CD14-positive monocyte (primary cell): ENCODE data around the gene SLC27A2. TPM values are rescaled to one million over a fixed set of nuclear protein-coding genes. Genes with fewer than 3 reads are reported as not detected.

Source experiments
- DNase-seq, 3 donors: peaks; one replicate each; pipeline ENCODE4 v3.0.0-alpha.2; 2011 to 2022
- H2AFZ ChIP-seq: 2 replicates; pipeline ENCODE4 v1.6.0; 2012; ENCODE audit warnings: mild to moderate bottlenecking, low read depth, low read length, inconsistent platforms; ENCODE audit not compliant: insufficient read depth, poor library complexity, severe bottlenecking
- H3K27ac ChIP-seq, 2 donors: 1 replicate in 1 of 2; 2 replicates in 1 of 2; pipeline ENCODE4 v1.5.1; 2012 to 2013; ENCODE audit warnings: low read length in 2 of 2, control low read depth in 1 of 2, inconsistent platforms in 1 of 2, low read depth in 1 of 2, mild to moderate bottlenecking in 1 of 2
- H3K27me3 ChIP-seq, 2 donors: one replicate each; pipeline versions ENCODE4 v1.6.0 to v1.6.1; 2011 to 2013; ENCODE audit warnings: low read length in 2 of 2; ENCODE audit not compliant: control insufficient read depth in 2 of 2, insufficient read depth in 2 of 2
- H3K36me3 ChIP-seq, 2 donors: replicated peaks in 1 of 2; 1 replicate in 1 of 2; 2 replicates in 1 of 2; pipeline versions ENCODE4 v1.5.1 to v1.6.1; 2012 to 2013; ENCODE audit warnings: low read length in 2 of 2, control low read depth in 1 of 2, inconsistent platforms in 1 of 2, mild to moderate bottlenecking in 1 of 2; ENCODE audit not compliant: insufficient read depth in 2 of 2, control insufficient read depth in 1 of 2
- H3K4me1 ChIP-seq, 2 donors: 1 replicate in 1 of 2; 2 replicates in 1 of 2; pipeline versions ENCODE4 v1.5.1 to v1.6.1; 2012 to 2013; ENCODE audit warnings: low read length in 2 of 2, control low read depth in 1 of 2, inconsistent platforms in 1 of 2, mild to moderate bottlenecking in 1 of 2, moderate library complexity in 1 of 2; ENCODE audit not compliant: insufficient read depth in 2 of 2, control insufficient read depth in 1 of 2
- H3K4me2 ChIP-seq: replicated peaks from 2 replicates; pipeline ENCODE3; 2012; ENCODE audit warnings: low read length, moderate library complexity, mild to moderate bottlenecking; ENCODE audit not compliant: poor library complexity, severe bottlenecking; ENCODE audit errors: extremely low read depth
- H3K4me3 ChIP-seq, 3 experiments: fragments of 200-600 bp in 1 of 3; sonication (generic) in 1 of 3; replicated peaks in 1 of 3; 1 replicate in 2 of 3; 2 replicates in 1 of 3; pipeline ENCODE4 v1.5.1; 2011 to 2013; ENCODE audit warnings: low read length in 3 of 3, mild to moderate bottlenecking in 3 of 3, control low read depth in 2 of 3, low read depth in 2 of 3, inconsistent platforms in 1 of 3, moderate library complexity in 1 of 3
- H3K79me2 ChIP-seq: 2 replicates; pipeline ENCODE4 v1.6.0; 2012; ENCODE audit warnings: mild to moderate bottlenecking, control low read depth, inconsistent platforms, low read length, moderate library complexity; ENCODE audit not compliant: insufficient read depth
- H3K9ac ChIP-seq: 2 replicates; pipeline ENCODE4 v1.6.0; 2017; ENCODE audit warnings: low read length, mild to moderate bottlenecking; ENCODE audit not compliant: insufficient read depth, poor library complexity, severe bottlenecking
- H3K9me3 ChIP-seq, 2 donors: replicated peaks in 1 of 2; 1 replicate in 1 of 2; 2 replicates in 1 of 2; pipeline versions ENCODE4 v1.5.1 to v1.6.1; 2012 to 2013; ENCODE audit warnings: low read length in 2 of 2, control low read depth in 1 of 2; ENCODE audit not compliant: control insufficient read depth in 1 of 2, insufficient read depth in 1 of 2
- H4K20me1 ChIP-seq: 2 replicates; pipeline ENCODE4 v1.6.0; 2012; ENCODE audit warnings: mild to moderate bottlenecking, low read length, control low read depth, moderate library complexity; ENCODE audit not compliant: insufficient read depth
- H3K27ac Mint-ChIP-seq, 7 donors: one replicate each; pipeline ENCODE4 v1.8.0; 2020; ENCODE audit warnings: mild to moderate bottlenecking in 7 of 7, mixed read lengths in 7 of 7, moderate library complexity in 6 of 7, inconsistent platforms in 2 of 7
- H3K27me3 Mint-ChIP-seq, 3 donors: one replicate each; pipeline ENCODE4 v1.8.0; 2021 to 2022; ENCODE audit warnings: low read depth in 3 of 3, mild to moderate bottlenecking in 3 of 3, mixed read lengths in 3 of 3, moderate library complexity in 3 of 3, inconsistent platforms in 1 of 3
- H3K36me3 Mint-ChIP-seq, 2 donors: one replicate each; pipeline ENCODE4 v1.8.0; 2020; ENCODE audit warnings: mixed read lengths in 2 of 2, inconsistent platforms in 1 of 2, mild to moderate bottlenecking in 1 of 2
- H3K4me1 Mint-ChIP-seq: one replicate; pipeline ENCODE4 v1.8.0; 2020; ENCODE audit warnings: mild to moderate bottlenecking, mixed read lengths
- H3K4me3 Mint-ChIP-seq, 2 donors: one replicate each; pipeline ENCODE4 v1.8.0; 2020; ENCODE audit warnings: mild to moderate bottlenecking in 2 of 2, mixed read lengths in 2 of 2, moderate library complexity in 1 of 2
- H3K9me3 Mint-ChIP-seq, 7 donors: one replicate each; pipeline ENCODE4 v1.8.0; 2020 to 2022; ENCODE audit warnings: mixed read lengths in 7 of 7, mild to moderate bottlenecking in 6 of 7, moderate library complexity in 6 of 7, inconsistent platforms in 2 of 7
- WGBS: methylation state at CpG from one replicate; pipeline ENCODE4 v1.1.5; 2013; ENCODE audit warnings: missing lambda C conversion rate; ENCODE audit not compliant: insufficient coverage; 5-methylcytosine and 5-hydroxymethylcytosine counted together
- intact Hi-C, 2 donors: fragments of 100-400 bp; cut with micrococcal nuclease; formaldehyde crosslinking; loops; one replicate each; pipeline versions ENCODE4 v1.15.0 to v1.15.1; 2023
- polyA plus RNA-seq, 3 donors: library from polyadenylated mRNA; depleted of rRNA in 1 of 3; unstranded in 2 of 3; stranded (reverse) in 1 of 3; fragments of 300-500 nt in 2 of 3; fragments of >200 nt in 1 of 3; fragmentation: Illumina TruSeq in 2 of 3; gene quantifications; 1 replicate in 2 of 3; 2 replicates in 1 of 3; pipeline ENCODE4 v1.2.3, GENCODE V29; 2012 to 2021
- TF ChIP-seq, protein P1 (sequence below): fragments of 200-600 bp; IDR thresholded peaks from one replicate; pipeline ENCODE4 v1.8.0; 2022; ENCODE audit warnings: antibody characterized with exemption, mild to moderate bottlenecking

SLC27A2 gene
- polyA plus RNA-seq, 3 donors = 0.13 TPM; not detected in 2

DNA sequence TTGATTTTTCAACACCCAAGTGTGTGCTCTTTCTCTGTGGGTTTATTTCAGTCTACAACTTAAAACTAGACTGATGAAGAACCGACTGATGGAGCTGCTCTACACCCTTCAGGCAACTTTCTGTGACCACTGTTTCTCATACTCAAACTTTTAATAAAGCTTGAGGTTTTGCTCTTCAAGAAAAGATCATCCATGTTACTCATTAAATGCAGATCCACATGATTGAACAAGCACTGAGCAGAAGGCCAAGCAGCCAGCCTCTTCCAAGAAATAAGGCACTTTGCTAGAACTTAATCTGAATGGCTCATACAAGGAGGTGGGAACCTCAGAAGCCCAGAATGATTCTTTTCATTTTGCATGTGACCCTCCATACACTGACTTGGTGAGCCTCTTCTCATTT lies 8.7 kb downstream of the SLC27A2 start:
- Mint-ChIP-seq H3K36me3 (peaks cover 0 to 3% of the 10 kb centered on the region in 2 donors), H3K27me3 (peaks cover 0 to 4% (median 1%) of the 10 kb centered on the region in 3 donors), H3K4me3 (no peak overlapping the region), H3K27ac (no peak overlapping the region), H3K4me1 (no peaks in the 10 kb centered on the region), H3K9me3 (no peaks in the 10 kb centered on the region)
- H3K27ac ChIP-seq = no peak overlapping the region
- TF ChIP-seq, protein P1, sequence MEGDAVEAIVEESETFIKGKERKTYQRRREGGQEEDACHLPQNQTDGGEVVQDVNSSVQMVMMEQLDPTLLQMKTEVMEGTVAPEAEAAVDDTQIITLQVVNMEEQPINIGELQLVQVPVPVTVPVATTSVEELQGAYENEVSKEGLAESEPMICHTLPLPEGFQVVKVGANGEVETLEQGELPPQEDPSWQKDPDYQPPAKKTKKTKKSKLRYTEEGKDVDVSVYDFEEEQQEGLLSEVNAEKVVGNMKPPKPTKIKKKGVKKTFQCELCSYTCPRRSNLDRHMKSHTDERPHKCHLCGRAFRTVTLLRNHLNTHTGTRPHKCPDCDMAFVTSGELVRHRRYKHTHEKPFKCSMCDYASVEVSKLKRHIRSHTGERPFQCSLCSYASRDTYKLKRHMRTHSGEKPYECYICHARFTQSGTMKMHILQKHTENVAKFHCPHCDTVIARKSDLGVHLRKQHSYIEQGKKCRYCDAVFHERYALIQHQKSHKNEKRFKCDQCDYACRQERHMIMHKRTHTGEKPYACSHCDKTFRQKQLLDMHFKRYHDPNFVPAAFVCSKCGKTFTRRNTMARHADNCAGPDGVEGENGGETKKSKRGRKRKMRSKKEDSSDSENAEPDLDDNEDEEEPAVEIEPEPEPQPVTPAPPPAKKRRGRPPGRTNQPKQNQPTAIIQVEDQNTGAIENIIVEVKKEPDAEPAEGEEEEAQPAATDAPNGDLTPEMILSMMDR = no peak
- no peaks in the 10 kb centered on the region for H3K9me3 ChIP-seq
- intact Hi-C loops = no loop called here
- H3K79me2 ChIP-seq = no peaks in the 10 kb centered on the region
- no peaks in the 10 kb centered on the region for H3K4me1 ChIP-seq
- H2AFZ ChIP-seq = no peak overlapping the region
- H3K9ac ChIP-seq = no peak overlapping the region
- no peaks in the 10 kb centered on the region for H3K36me3 ChIP-seq
- H4K20me1 ChIP-seq = no peaks in the 10 kb centered on the region
- no peak overlapping the region for H3K4me3 ChIP-seq
- DNase-seq = no peak
- H3K4me2 ChIP-seq = no peak overlapping the region
- no peaks in the 10 kb centered on the region for H3K27me3 ChIP-seq
- WGBS = 100% methylated on average over 1 of the region's 1 CpG

DNA sequence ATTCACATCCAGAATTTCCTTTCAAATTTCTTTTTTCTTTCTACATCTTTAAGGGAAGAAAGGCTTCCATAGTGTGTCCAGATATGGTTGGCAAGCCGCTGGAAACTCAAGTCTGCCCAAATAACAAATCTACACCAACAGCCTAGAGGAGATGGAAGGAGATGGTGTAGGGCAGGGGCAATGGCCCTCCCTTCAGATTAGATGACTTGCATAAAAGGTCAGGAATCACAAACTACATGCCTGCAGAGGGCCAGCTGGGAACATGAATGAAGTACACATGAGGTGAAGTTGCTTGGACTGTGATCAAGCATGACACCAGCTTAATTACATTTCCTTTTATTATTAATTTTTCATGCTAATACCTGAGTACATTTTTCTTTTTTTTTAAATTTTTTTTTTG lies 10.2 kb downstream of the SLC27A2 start:
- WGBS = no CpG with 5 or more reads among the region's 1 CpG
- H3K9me3 ChIP-seq = no peaks in the 10 kb centered on the region
- H3K4me1 Mint-ChIP-seq = no peaks in the 10 kb centered on the region

More for the DNA sequence above, 10.2 kb downstream of the SLC27A2 start:
- intact Hi-C loops = no loop called here
- no peaks in the 10 kb centered on the region for H3K9me3 Mint-ChIP-seq
- Histone ChIP-seq H3K79me2 (no peaks in the 10 kb centered on the region), H3K36me3 (no peaks in the 10 kb centered on the region), H3K9ac (no peak overlapping the region), H3K27ac (no peak overlapping the region), H4K20me1 (no peaks in the 10 kb centered on the region), H3K4me3 (no peak overlapping the region), H3K27me3 (no peaks in the 10 kb centered on the region), H2AFZ (no peak overlapping the region), H3K4me1 (no peaks in the 10 kb centered on the region), H3K4me2 (no peak overlapping the region)
- H3K27ac Mint-ChIP-seq = no peak overlapping the region
- TF ChIP-seq, protein P1 = no peak
- no peak overlapping the region for H3K4me3 Mint-ChIP-seq
- peaks cover 0 to 3% of the 10 kb centered on the region in 2 donors for H3K36me3 Mint-ChIP-seq
- peaks cover 0 to 4% (median 1%) of the 10 kb centered on the region in 3 donors for H3K27me3 Mint-ChIP-seq
- no peak for DNase-seq
